GM19099 (cell line): ENCODE measurements around the gene DDOST.

Source experiments
- POLR2A ChIP-seq: IDR thresholded peaks from 3 replicates; pipeline ENCODE4 v1.6.1; 2011; ENCODE audit warnings: low read depth; ENCODE audit not compliant: insufficient read length; ENCODE audit errors: extremely low read depth

Gene DDOST

DNA sequence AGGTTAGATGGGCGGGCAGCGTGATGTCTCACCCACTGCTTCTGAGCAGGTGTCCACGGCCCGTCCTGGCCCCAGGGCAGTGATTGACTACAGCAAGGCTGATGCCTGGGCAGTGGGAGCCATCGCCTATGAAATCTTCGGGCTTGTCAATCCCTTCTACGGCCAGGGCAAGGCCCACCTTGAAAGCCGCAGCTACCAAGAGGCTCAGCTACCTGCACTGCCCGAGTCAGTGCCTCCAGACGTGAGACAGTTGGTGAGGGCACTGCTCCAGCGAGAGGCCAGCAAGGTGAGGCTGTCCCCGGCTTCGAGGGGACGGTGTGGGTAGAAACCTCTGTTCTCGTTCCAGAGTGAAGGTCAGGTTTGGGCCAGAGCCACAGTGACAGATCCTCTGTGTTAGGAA is 12.2 kb downstream of the DDOST start:
- no peak for TF ChIP-seq POLR2A

DNA sequence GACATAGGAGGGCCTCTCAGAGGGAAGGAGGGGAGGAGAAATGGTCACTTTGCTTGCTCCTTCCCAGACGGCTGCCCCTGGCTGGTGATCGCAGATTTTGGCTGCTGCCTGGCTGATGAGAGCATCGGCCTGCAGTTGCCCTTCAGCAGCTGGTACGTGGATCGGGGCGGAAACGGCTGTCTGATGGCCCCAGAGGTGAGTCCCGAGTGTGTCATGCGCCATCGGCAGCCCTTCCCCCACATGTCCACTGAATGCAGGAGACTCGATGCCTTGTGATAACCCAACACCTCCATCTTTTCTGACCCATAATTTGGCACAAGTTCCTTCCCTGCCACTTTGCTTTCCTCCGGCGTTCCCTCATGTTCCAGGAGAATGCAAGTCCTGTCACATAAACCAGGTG is 12.7 kb downstream of the DDOST start:
- no peak for TF ChIP-seq POLR2A

DNA sequence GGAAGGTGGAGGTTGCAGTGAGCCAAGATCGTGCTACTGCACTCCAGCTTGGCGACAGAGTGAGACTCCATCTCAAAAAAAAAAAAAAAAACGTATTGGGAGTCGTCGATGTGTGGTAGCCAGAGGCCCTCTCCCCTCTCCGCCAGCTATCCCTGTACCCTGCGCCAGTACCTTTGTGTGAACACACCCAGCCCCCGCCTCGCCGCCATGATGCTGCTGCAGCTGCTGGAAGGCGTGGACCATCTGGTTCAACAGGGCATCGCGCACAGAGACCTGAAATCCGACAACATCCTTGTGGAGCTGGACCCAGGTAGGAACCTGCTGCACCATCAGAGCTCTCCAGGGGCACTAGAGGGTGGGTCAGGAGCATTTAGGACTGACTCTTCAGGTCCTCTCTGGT is 15.8 kb downstream of the DDOST start:
- no peak for TF ChIP-seq POLR2A

DNA sequence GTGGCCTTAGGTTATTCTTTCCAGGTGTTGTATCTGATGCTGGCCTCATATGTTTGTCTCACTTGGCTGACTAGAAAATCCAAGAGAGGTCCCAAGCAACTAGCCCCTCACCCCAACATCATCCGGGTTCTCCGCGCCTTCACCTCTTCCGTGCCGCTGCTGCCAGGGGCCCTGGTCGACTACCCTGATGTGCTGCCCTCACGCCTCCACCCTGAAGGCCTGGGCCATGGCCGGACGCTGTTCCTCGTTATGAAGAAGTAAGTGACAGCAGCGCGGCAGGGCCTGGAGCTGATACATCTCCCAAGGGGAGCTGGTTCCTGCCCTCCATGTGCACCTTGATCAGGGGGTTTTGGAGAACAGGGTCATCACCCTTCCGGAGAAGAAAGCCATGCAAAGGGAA is 16.8 kb downstream of the DDOST start:
- TF ChIP-seq POLR2A: no peak

DNA sequence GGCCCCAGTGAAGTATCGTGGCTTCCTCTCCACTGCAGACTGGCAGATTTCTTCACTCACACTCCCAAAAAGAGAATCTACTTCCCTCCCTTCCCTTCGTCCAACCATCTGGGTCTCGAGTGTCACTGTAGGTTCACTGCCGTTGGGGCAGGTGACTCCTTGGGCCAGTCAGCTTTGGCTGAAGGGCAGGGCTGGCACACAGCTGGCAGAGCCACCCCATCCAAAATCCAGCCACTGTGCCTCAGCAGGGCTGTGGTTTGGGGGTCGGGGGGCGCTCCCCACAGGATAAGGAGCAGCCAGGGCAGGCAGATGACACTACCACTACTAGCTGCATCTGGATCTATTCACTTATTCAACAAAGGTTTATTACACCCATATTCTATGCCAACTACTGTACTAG is 18.1 kb downstream of the DDOST start:
- TF ChIP-seq POLR2A: no peak

DNA sequence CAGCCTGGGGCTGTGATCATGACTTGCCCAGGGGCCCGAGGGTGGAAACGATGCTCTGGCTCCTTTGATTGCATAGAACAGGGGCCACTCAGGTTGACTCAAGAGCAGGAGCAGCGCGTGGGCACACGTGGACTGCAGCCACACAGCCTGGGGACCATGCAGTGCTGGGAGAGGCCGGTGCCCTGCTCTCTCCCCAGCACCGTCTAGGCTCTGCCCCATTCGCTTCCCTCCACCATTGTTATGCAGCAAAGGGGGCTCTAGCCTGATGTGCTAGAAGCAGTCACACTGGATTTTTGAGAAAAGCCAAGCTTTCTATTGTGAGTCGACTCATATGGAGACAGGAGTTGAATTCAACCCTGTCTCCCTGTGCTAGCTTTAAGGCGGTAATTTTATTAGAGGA is 19.2 kb downstream of the DDOST start:
- no peak for TF ChIP-seq POLR2A

DNA sequence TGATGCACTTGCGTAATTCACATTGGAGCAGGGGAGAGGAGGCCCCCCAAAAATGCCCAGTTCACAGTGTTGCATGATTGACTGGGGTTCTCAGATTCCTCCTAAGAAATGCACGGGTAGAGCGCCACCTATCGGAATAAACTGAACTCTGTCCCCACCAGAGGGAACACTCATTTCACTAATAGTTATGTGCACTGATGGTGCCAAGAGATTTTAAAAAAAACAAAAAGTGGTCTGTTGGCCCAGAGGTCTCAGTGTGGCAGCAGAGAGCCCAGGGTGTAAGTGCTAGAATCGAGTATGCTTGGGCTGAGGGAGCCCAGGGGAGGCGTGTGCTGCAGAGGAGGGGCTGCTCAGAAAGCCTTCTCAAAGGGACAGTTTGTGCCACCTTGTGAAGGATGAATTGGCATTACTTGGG is 21.0 kb downstream of the DDOST start:
- no peak for TF ChIP-seq POLR2A

DNA sequence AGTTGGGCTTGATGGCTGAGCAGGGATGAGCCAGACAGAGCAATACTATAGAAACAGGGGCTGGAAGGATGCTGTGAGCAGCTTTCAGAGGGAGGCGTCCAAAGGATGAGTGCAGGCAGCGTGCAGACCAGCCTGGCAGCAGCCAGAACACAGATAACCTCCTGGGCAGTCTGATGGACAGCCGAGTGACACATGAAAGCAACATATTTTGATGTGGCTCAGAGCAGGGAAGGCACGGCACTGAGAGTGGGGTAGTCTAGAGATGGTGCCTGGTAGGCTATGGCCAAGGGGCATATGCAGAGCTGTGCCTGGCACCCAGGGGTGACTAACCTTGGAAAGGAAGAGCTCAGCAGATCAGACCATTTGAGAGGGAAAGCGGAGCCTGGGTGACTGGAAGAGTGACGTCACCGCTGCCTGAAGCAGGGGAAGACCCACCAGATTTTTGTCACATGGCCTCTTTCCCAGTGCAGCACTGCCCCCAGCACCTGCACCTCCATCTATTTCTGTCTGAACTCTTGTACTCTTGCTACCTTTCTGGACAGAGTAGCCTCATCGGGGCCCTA is 24.3 kb downstream of the DDOST start:
- TF ChIP-seq POLR2A: no peak

DNA sequence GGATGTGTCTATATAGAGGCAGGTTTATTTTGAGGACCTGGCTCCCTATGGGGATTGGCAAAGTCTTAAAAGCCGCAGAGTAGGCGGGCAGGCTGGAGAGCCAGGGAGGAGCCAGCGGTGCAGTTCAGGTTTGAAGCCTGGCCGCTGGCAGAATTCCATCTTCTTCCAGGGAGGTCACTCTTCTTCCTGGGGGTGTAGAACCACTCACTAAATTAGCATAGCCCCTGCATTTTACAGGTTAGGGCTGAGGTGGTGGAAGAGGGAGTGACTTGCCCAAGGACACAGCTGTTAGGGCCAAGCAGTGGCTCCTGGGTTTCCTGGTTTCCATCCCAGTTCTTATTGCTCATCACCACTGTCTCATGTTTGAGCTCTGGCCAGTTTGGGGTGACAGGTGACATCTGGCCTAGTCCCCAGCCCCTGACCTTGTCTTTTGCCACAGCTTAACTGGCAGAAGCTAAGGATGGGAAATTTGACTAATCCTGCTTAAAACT is 26.5 kb downstream of the DDOST start:
- TF ChIP-seq POLR2A: no peak

DNA sequence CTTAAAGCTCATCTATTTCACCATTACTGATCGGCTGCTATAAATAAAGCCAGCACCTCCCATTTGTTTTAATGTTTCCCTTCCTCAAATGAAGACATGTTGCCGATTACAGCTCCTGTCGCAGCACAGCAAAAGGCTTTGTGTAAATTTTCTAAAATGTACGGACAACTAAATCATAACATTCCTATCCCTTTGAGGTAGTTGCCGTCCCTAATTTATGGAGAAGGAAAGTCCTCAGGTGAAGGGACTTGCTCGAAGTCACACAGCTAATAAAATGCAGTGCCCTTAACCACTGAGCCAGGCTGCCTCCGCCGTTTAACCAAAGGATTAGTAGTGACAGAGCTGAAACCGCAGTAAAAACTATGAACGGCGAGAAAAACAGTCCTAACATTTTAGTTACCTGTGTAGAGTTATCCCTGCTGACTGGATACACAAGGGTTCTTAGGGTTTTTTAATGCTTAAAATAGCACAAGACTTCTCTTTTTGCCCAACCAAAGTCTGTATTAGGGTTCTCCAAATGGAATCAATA is 27.0 kb downstream of the DDOST start:
- TF ChIP-seq POLR2A: no peak

DNA sequence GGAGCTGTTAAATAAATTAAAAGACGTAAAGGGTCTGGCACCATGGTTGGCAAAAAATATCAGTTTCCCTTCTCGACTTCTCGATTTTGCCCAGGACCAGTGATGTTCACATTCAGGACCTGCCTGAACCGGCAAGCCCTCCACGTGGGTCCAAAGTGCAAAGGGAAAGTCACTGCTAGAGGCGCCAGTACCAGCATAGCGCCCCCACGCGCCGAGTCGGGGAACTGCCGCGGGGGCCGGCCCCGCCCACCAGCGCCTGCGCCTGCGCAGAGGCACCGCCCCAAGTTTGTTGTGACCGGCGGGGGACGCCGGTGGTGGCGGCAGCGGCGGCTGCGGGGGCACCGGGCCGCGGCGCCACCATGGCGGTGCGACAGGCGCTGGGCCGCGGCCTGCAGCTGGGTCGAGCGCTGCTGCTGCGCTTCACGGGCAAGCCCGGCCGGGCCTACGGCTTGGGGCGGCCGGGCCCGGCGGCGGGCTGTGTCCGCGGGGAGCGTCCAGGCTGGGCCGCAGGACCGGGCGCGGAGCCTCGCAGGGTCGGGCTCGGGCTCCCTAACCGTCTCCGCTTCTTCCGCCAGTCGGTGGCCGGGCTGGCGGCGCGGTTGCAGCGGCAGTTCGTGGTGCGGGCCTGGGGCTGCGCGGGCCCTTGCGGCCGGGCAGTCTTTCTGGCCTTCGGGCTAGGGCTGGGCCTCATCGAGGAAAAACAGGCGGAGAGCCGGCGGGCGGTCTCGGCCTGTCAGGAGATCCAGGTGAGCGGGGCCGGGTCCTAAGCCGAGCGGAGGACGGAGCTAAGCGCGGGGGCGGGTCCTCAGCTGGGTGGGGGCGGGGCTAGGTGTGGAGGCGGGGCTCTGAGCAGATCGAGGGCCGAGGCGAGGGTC is 27.7 kb downstream of the DDOST start, which contains the start of gene PINK1:
PINK1 (plus strand) TSS at position 269 of the 875 bp plus-strand sequence; CDS start at position 360, 91 bp downstream.
- no peak for TF ChIP-seq POLR2A

DNA sequence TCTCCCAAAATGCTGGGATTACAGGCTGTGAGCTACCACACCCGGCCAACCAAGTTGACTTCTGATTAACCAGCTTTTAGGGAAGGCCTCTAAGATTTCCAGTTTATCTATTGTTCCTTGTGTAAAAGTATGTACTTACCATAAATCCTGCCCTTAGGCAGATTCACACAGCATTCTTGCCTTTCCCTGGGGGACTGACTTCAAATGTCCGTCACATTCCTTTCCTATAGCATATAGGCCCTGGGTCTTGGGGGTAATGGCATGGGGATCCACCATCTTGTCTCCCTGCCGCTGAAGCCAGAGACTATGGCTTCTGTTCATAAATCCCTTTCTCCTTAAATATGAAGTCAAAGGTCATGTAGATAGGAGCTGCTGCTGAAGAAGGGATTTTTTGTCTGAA is 28.8 kb downstream of the DDOST start:
- TF ChIP-seq POLR2A: no peak

DNA sequence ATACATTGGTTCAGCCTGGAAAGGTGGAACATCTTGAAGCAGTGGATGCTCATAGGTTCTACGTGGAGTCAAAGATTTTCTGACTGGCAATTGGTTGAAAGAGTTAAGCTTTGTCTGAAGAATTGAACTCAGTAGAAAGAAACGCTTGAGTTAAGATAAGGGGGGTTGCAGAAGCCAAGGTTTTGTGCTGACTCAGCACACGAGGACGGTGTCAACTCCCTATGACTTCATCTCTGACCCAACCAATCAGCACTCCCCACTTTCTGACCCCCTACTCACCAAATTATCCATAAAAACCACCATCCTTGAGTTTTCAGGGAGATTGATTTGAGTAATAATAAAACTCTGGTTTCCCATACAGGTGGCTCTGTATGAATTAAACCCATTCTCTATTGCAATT is 30.4 kb downstream of the DDOST start:
- TF ChIP-seq POLR2A: no peak

DNA sequence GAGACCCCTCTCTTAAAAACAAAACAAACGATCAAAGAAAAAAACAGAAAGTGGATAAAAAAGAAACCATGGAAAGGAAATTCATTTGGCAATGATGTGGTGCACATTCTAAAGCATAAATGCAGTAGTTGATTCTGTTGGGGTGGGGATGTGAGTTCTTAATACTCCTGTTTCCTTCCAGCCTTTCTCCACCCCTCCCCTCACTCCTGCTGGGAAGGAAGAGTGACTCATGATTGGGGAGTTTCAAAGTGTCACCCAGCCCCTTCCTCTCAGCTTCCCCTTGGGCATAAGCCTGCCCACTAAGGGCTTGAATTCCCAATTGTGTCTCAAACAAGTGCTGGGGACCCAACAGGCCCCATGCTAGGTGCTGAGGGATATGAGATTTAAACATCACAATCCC is 34.6 kb downstream of the DDOST start:
- TF ChIP-seq POLR2A: no peak

DNA sequence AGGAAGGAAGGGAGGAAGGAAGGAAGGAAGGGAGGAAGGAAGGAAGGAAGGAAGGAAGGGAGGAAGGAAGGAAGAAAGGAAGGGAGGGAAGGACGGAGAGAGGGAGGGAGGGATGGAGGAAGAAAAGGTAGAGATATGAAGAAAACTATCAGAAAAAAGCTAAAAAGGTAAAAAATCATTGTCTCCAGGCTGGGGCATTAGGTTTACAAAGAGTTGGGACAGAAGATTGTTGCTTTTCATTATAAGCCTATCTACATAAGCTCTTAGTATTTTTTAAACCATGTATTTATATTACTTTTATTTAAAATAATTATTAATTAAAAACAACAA is 35.1 kb downstream of the DDOST start:
- no peak for TF ChIP-seq POLR2A
